SW480 (cell line): Measurements from ENCODE around the gene HTT.
A peak's percentile ranks its signal among the peaks of the same experiment; 100 is the strongest.

ENCODE experiments used
- DNase-seq: peaks from one replicate; pipeline ENCODE4 v3.0.0-alpha.2; 2016; ENCODE audit warnings: low spot score

Gene HTT

GRCh38 chr4:3267576-3268394, 193.3 kb downstream of the HTT start:
- no peak for DNase-seq

- no peak for DNase-seq
These were observed 194.1 kb downstream of the HTT start for GRCh38 chr4:3268395-3269104.

DNA sequence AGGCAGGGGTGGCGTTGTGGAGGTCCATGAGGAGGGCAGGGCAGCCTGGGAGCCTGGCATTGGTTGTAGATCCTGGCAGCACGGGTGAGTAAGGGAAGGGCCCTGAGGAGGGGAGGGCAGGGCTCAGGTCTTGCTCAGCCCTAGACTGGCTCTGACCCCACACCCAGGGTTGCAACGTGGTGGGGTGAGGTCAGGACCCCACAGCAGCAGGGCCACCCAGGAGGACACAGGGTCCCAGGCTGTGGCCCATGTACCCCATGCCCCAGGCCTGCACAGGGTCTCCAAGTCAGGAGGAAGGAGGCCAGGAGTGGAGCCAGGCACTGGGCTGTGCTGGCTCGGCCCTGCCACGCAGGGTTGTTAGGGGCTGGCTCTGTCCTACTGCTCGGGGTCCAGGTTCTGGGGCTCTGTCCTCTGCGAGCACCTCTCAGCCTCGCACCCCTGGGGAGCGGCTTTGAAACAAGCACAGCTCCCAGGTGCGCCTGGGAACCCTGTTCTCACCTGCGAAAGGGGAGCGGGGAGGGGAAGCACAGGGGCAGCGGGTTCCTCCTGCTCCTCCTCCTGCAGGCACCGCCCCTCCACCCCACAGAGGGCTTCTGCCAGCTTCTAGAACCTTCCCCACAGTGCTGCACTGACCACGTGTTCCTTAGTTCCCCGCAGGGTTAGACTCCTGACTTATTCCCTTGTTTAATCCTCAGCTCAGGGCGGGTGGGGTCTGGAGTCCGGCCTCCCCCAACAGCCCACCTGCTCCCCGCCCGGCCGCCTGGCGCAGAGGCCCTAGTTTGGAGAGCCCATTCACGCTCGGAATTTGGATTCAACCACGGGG, 194.8 kb downstream of the HTT start:
- DNase-seq, result no peak

- no peak for DNase-seq
These were observed 195.6 kb downstream of the HTT start for GRCh38 chr4:3269991-3270611.

- no peak for DNase-seq
These were observed 196.7 kb downstream of the HTT start for GRCh38 chr4:3271131-3271530.

DNA sequence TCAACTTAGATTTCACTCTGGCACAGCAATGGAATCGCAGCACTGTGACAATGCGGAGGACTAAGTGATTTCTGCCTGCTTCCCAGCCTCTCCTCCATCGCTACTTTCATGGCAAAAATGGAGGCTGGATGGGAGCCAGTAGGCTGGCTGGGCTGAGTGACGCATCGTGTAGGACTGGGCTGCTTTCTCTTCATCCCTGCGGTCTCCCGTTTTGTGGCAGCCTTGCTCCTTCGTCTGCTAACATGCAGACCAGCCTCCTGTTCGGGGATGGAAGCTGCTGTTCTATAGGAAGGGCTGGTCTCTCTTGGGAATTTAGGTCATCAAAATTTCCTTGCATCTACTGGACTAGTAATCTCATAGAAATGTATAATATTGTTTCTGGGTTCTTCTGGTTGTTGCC, 202.5 kb downstream of the HTT start:
- no peak for DNase-seq

GRCh38 chr4:3280466-3280865, 206.0 kb downstream of the HTT start:
- no peak for DNase-seq

GRCh38 chr4:3283483-3283882, 209.0 kb downstream of the HTT start:
- no peak for DNase-seq

GRCh38 chr4:3283916-3284315, 209.4 kb downstream of the HTT start:
- no peak for DNase-seq

GRCh38 chr4:3284734-3285557, 210.5 kb downstream of the HTT start:
- no peak for DNase-seq

GRCh38 chr4:3285558-3286334, 211.3 kb downstream of the HTT start:
- peak; percentile 39 for DNase-seq

GRCh38 chr4:3286335-3287175, 212.1 kb downstream of the HTT start:
- DNase-seq, result no peak

GRCh38 chr4:3287271-3287971, 212.9 kb downstream of the HTT start:
- no peak for DNase-seq

GRCh38 chr4:3287972-3288570, 213.6 kb downstream of the HTT start:
- no peak for DNase-seq

GRCh38 chr4:3288571-3289094, 214.2 kb downstream of the HTT start:
- DNase-seq, result no peak

GRCh38 chr4:3290476-3290875, 216.0 kb downstream of the HTT start:
- no peak for DNase-seq

DNA sequence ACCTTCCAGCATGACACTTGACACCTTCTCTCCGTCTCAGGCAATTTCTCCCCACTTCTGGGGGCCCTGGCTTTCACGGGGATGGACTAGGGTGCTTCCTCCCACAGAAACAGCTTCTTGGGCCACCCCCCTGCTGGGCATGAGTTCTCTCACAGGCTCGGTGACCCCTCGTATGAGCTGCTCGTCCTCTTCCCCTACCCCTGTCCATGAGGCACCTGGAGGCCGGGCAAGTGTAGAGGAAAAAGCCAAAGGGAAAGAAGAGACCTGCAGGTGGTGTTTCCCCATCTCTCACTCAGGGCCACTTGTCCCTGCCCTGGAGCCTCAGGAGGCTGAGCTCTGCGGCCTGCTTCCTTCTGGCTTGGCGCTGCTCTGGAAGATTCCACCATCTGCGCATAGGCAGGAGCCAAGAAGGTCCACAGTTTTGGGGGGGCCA, 216.4 kb downstream of the HTT start:
- DNase-seq, result no peak

- DNase-seq, result peak; percentile 51
These were observed 217.0 kb downstream of the HTT start for GRCh38 chr4:3291411-3291968.
